Cardiac muscle cell (in vitro differentiated cells and primary cell): Measurements from ENCODE around the gene MFGE8. TPM values are rescaled to one million over a fixed set of nuclear protein-coding genes. Genes with fewer than 3 reads are reported as not detected.

ENCODE experiments used
- DNase-seq, 2 donors: peaks; one replicate each; pipeline versions ENCODE4 v3.0.0 to v3.0.0-alpha.2; 2010 to 2017; ENCODE audit warnings: low read depth in 1 of 2, low spot score in 1 of 2
- H3K27ac ChIP-seq: fragments of 200-600 bp; sonication (generic); 2 replicates; pipeline ENCODE4 v1.5.1; 2016
- H3K27me3 ChIP-seq: fragments of 200-600 bp; sonication (generic); 2 replicates; pipeline ENCODE4 v1.6.0; 2016; ENCODE audit warnings: control low read depth
- H3K36me3 ChIP-seq: fragments of 200-600 bp; sonication (generic); 2 replicates; pipeline ENCODE4 v1.5.1; 2016; ENCODE audit warnings: control low read depth
- H3K4me1 ChIP-seq: fragments of 200-600 bp; sonication (generic); 2 replicates; pipeline ENCODE4 v1.8.1; 2017; ENCODE audit warnings: low read depth, mild to moderate bottlenecking, mixed run types
- H3K4me3 ChIP-seq: fragments of 200-600 bp; sonication (generic); 2 replicates; pipeline ENCODE4 v1.5.1; 2016; ENCODE audit warnings: mild to moderate bottlenecking
- H3K9me3 ChIP-seq: fragments of 200-600 bp; sonication (generic); 2 replicates; pipeline ENCODE4 v1.5.1; 2017; ENCODE audit warnings: low read depth, mild to moderate bottlenecking, control low read depth
- polyA plus RNA-seq: library from polyadenylated mRNA; unstranded; fragments of >200 nt; fragmentation: Nextera tagmentation; extraction: Ambion mirVana; gene quantifications from 2 replicates; pipeline ENCODE4 v1.2.1, GENCODE V29; 2016
- total RNA-seq: library from RNA; depleted of rRNA; stranded (reverse); fragments of >200 nt; gene quantifications from 2 replicates; pipeline ENCODE4 v1.2.3, GENCODE V29; 2016
- TF ChIP-seq, protein P1 (sequence below): IDR thresholded peaks from 2 replicates; pipeline ENCODE4 v1.5.1; 2012; ENCODE audit warnings: low read depth, mild to moderate bottlenecking, low read length

MFGE8 gene
- total and polyA plus RNA-seq, 2 experiments from 2014 or later, result 307 to 326 TPM

GRCh38 chr15:88874275-88874674 is 38.9 kb downstream of the MFGE8 start:
- no peak for DNase-seq
- TF ChIP-seq, protein P1, sequence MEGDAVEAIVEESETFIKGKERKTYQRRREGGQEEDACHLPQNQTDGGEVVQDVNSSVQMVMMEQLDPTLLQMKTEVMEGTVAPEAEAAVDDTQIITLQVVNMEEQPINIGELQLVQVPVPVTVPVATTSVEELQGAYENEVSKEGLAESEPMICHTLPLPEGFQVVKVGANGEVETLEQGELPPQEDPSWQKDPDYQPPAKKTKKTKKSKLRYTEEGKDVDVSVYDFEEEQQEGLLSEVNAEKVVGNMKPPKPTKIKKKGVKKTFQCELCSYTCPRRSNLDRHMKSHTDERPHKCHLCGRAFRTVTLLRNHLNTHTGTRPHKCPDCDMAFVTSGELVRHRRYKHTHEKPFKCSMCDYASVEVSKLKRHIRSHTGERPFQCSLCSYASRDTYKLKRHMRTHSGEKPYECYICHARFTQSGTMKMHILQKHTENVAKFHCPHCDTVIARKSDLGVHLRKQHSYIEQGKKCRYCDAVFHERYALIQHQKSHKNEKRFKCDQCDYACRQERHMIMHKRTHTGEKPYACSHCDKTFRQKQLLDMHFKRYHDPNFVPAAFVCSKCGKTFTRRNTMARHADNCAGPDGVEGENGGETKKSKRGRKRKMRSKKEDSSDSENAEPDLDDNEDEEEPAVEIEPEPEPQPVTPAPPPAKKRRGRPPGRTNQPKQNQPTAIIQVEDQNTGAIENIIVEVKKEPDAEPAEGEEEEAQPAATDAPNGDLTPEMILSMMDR, result no peak
- Histone ChIP-seq H3K27ac (no peak overlapping the region), H3K4me1 (no peaks in the 10 kb centered on the region), H3K9me3 (no peaks in the 10 kb centered on the region), H3K36me3 (no peaks in the 10 kb centered on the region), H3K4me3 (no peak overlapping the region), H3K27me3 (no peaks in the 10 kb centered on the region)

DNA sequence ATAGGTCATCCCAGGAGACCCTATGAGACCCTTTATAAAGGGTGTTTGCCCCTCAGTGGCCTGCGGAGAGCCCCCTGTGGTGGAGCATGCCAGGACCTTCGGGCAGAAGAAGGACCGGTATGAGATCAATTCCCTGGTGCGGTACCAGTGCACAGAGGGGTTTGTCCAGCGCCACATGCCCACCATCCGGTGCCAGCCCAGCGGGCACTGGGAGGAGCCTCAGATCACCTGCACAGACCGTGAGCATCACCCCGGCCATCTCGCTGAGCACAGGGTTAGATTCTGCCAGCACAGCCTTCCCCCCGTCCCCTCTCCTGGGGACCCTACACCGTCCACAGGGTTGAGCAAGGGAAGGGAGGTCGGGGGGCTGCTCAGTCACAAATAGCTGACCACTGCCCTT is 39.4 kb downstream of the MFGE8 start:
- Histone ChIP-seq H3K27ac (no peak overlapping the region), H3K36me3 (no peaks in the 10 kb centered on the region), H3K9me3 (no peaks in the 10 kb centered on the region), H3K4me3 (no peak overlapping the region), H3K4me1 (no peaks in the 10 kb centered on the region), H3K27me3 (no peaks in the 10 kb centered on the region)
- no peak for DNase-seq
- TF ChIP-seq, protein P1, result no peak

DNA sequence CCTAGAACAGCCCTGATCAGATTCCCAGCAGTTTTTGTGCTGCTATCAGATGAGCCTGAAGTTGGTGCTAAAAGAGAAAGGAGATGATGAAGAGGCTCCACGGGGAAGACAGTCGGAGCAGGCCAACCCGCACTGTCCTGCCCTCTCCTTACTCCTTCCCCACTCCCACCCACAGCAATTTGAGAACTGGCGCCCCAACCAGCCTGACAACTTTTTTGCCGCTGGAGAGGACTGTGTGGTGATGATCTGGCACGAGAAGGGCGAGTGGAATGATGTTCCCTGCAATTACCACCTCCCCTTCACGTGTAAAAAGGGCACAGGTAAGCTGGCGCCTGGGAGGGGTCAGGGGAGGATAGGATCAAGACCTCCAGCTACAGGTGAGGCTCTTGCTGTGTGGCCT is 40.5 kb downstream of the MFGE8 start:
- H3K27me3 ChIP-seq, result no peaks in the 10 kb centered on the region
- no peak overlapping the region for H3K4me3 ChIP-seq
- no peaks in the 10 kb centered on the region for H3K4me1 ChIP-seq
- H3K36me3 ChIP-seq, result no peaks in the 10 kb centered on the region
- TF ChIP-seq, protein P1, result no peak
- no peak for DNase-seq
- no peak overlapping the region for H3K27ac ChIP-seq
- no peaks in the 10 kb centered on the region for H3K9me3 ChIP-seq

DNA sequence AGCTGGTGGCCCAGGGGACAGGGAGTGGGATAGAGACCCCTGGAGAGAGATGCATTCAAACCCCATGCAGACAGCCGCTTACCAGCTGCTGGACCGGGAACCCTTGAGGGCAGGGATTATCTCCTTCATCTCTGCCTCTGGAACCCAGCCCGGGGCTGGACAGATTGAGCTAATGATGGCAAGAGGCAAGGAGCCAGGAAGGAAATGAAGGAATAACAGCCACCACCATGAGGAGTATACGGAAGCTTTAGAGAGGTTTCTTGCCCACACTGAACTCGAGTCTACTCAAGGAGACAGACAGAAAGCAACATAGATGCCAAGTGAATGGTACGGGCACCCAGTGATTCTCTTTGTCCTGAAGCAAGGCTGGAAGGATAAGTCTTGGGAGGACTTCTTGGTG is 41.1 kb downstream of the MFGE8 start:
- Histone ChIP-seq H3K9me3 (no peaks in the 10 kb centered on the region), H3K27me3 (no peaks in the 10 kb centered on the region), H3K36me3 (no peaks in the 10 kb centered on the region), H3K4me1 (no peaks in the 10 kb centered on the region), H3K27ac (no peak overlapping the region), H3K4me3 (no peak overlapping the region)
- TF ChIP-seq, protein P1, result no peak
- no peak for DNase-seq

- Histone ChIP-seq H3K9me3 (no peaks in the 10 kb centered on the region), H3K4me1 (no peaks in the 10 kb centered on the region), H3K36me3 (no peaks in the 10 kb centered on the region), H3K27me3 (no peaks in the 10 kb centered on the region), H3K4me3 (no peak overlapping the region), H3K27ac (no peak overlapping the region)
- DNase-seq, result no peak
- TF ChIP-seq, protein P1, result no peak
These were observed 41.9 kb downstream of the MFGE8 start for GRCh38 chr15:88871313-88871712.
